GM06990 (cell line): ENCODE measurements around the gene VASP.

Experiments used
- DNase-seq: peaks from one replicate; pipeline ENCODE4 v3.0.0-alpha.2; 2011; ENCODE audit not compliant: insufficient read length; ENCODE audit errors: extremely low read depth
- H3K27me3 ChIP-seq: replicated peaks from 2 replicates; pipeline ENCODE4 v1.6.0; 2011; ENCODE audit warnings: low read length; ENCODE audit not compliant: control insufficient read depth, insufficient read depth
- H3K36me3 ChIP-seq: 2 replicates; pipeline ENCODE4 v1.5.1; 2011; ENCODE audit warnings: low read length; ENCODE audit not compliant: control insufficient read depth, insufficient read depth
- H3K4me3 ChIP-seq: replicated peaks from 2 replicates; pipeline ENCODE4 v1.5.1; 2011; ENCODE audit warnings: low read depth, mild to moderate bottlenecking, control low read depth, low read length
- TF ChIP-seq, protein P1 (sequence below): IDR thresholded peaks from 2 replicates; pipeline ENCODE4 v1.5.1; 2011; ENCODE audit warnings: low read length, control low read depth, mild to moderate bottlenecking, inconsistent platforms; ENCODE audit not compliant: insufficient read depth, poor library complexity, severe bottlenecking

VASP gene

DNA sequence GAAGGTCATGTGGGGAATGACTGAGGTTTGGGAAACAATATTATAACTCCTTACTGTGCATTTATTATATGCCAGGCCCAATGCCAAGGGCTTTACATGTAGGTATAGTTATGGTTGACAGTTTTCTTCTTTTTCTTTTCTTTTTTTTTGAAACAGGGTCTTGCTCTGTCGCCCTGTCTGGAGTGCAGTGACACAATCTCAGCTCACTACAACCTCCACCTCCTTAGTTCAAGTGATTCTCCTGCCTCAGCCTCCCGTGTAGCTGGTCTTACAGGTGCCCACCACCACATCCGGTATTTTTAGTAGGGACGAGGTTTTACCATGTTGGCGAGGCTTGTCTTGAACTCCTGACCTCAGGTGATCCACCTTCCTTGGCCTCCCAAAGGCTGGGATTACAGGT lies 24.2 kb upstream of the VASP start:
- TF ChIP-seq, protein P1, sequence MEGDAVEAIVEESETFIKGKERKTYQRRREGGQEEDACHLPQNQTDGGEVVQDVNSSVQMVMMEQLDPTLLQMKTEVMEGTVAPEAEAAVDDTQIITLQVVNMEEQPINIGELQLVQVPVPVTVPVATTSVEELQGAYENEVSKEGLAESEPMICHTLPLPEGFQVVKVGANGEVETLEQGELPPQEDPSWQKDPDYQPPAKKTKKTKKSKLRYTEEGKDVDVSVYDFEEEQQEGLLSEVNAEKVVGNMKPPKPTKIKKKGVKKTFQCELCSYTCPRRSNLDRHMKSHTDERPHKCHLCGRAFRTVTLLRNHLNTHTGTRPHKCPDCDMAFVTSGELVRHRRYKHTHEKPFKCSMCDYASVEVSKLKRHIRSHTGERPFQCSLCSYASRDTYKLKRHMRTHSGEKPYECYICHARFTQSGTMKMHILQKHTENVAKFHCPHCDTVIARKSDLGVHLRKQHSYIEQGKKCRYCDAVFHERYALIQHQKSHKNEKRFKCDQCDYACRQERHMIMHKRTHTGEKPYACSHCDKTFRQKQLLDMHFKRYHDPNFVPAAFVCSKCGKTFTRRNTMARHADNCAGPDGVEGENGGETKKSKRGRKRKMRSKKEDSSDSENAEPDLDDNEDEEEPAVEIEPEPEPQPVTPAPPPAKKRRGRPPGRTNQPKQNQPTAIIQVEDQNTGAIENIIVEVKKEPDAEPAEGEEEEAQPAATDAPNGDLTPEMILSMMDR = no peak
- H3K4me3 ChIP-seq = no peak overlapping the region
- H3K27me3 ChIP-seq = no peaks in the 10 kb centered on the region
- no peak for DNase-seq
- H3K36me3 ChIP-seq = no peaks in the 10 kb centered on the region

DNA sequence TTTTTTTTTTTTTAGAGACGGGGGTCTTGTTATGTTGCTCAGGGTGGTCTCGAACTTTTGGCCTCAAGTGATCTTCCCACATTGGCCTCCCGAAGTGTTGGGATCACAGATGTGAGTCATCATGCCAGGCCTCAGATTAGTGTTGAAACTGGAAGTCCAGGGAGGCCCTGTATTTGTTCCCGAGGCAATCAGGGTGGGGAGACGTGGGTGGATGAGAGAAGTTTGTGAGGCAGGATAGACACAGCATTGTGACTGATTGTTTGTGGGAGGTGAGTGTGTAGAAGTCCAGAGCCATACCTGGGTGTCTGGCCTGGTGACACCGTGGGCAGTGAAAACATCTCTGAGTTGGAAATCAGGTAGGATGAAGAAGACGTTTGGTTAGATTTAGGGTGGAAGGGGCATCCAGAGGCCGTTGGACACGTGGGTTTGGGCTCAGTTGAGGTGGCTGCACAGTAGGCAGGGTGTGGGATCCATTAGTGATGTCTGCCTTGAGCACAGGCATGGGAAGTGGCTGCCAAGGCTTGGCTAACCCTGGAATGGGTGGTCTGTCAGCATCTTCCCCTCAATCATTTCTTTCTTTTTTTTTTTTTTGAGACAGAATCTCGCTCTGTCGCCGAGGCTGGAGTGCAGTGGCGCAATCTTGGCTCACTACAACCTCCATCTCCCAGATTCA lies 22.9 kb upstream of the VASP start:
- TF ChIP-seq, protein P1 = no peak
- Histone ChIP-seq H3K4me3 (no peak overlapping the region), H3K27me3 (no peaks in the 10 kb centered on the region), H3K36me3 (no peaks in the 10 kb centered on the region)
- no peak for DNase-seq

DNA sequence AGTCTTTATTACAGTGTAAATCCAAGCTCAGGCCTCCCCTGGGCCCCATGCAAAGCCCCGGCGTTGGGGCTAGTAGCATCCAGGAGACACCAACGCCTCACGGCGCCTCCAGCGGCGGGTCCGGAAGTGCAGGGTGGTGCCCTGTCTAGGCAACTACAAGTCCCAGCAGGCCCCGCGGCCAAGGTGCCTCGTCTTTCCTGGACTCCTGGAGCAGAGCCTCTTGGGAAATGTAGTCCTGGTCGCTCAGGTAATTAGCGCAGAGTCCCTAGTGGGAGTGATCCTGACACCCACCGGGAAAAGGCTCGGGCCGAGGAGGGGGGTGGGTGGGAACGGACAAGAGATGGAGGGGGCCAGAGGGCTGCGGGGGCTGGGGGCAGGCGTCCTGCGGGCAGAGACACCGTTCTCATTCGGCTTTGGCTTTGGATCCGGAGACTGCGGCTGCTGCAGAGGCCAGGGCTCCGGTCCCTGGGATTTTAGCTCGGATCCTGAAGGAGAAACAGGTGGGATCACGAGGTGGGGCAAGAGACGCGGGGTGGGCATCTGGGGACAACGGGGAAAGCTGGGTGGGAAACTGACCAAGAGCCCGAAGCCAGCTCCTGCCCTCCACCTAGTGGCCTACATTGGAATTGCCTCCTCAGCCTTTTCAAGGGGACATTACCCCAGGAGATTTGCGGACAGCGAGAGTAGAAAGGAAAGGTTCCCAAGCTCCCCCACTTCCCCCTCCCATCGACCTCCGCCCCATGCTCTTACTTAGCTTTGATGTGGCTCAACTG lies 21.8 kb upstream of the VASP start:
- peak; percentile 95 for DNase-seq
- Histone ChIP-seq H3K36me3 (no peaks in the 10 kb centered on the region), H3K4me3 (peak overlapping the region; percentile 68), H3K27me3 (no peaks in the 10 kb centered on the region)
- TF ChIP-seq, protein P1 = peak; percentile 94

DNA sequence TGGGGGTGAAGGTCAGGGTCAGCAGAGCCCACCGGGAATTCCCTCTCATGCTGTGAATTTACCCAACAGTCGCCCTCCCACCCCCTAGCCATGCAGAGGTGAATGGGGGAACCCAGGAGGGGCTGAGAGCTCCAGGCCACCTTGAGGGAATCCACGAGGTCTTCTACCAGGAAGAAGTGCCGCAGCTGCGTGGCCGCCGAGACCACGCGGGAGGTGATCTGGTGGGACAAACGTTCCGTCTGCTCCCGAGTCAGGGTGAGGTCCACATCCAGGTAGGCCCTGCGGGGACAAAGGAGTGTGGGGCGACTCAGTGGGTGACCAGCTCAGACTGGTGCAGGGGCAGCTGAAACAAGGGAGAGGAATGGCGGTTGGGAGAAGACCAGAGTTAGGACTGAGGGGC lies 18.6 kb upstream of the VASP start:
- TF ChIP-seq, protein P1 = no peak
- Histone ChIP-seq H3K27me3 (no peaks in the 10 kb centered on the region), H3K36me3 (no peaks in the 10 kb centered on the region)

DNA sequence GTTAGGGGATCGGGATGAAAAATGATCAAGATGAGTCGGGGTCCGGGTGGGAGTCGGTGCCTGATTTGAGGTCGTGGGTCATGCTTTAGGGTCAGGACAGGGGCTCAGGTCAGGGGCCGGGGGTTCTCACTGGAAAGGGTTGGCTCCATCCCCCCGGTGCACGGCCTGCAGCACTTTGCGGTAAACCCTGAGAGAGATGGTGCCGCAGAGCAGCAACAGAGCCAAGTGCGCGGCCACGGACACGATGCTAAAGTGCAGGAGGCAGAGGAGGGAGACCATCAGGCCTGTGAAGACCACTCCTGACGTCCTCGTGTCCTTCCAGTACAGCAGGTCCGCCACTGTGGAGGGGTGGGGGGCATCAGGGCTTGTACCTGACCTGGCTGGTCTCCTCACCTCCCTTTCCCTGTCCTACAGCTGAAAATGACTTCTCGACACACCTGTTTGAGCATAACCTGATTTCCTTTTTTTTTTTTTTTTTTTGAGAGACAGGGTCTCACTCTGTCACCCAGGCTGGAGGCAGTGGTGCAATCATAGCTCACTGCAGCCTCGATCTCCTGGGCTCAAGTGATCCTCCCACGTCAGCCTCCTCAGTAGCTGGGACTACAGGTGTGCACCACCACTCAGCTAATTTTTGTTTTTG lies 17.9 kb upstream of the VASP start:
- no peaks in the 10 kb centered on the region for H3K27me3 ChIP-seq
- no peak overlapping the region for H3K4me3 ChIP-seq
- no peaks in the 10 kb centered on the region for H3K36me3 ChIP-seq
- no peak for DNase-seq
- TF ChIP-seq, protein P1 = no peak

More for the DNA sequence above, 18.6 kb upstream of the VASP start:
- no peak overlapping the region for H3K4me3 ChIP-seq
- DNase-seq = no peak
